ENCODE measurements around the gene SS18L1. TPM values are rescaled to one million over a fixed set of nuclear protein-coding genes. Genes with fewer than 3 reads are reported as not detected.

SS18L1 gene
- total RNA-seq, 6 donors from 2014 or later, result 12.2 to 70.8 (median 19.7) TPM

DNA sequence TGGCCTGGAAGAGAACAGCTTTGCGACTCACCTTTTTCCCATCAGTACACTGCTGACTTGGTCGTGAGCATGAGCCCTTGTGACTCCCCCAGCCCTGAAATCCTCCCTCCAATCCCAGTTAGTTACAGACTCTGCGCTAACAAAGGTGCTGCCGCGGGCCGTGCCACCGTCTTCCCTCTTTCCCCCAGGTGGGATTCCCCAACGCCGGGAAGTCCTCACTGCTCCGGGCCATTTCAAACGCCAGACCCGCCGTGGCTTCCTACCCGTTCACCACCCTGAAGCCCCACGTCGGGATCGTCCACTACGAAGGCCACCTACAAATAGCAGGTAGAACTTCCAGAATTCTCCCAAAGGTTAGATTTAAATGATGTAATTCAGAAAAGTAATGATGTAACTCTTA, 55.4 kb downstream of the SS18L1 start:
- ATAC-seq (ENCODE audit: low FRiP score in 2 of 2) (no peak), DNase-seq (peak in 1 of 2 donors; percentile 65)
- 98 to 99% methylated on average over 16 to 18 of the region's 18 CpGs for WGBS, 2 donors
- H3K9me3 ChIP-seq, result no peaks in the 10 kb centered on the region
- H3K4me3 ChIP-seq, result no peak overlapping the region
- TF ChIP-seq POLR2AphosphoS5 (IDR thresholded peaks at IDR 0.05) (no peak), POLR2A (IDR thresholded peaks at IDR 0.05) (no peak), EP300 (IDR thresholded peaks at IDR 0.05) (no peak)
- TF ChIP-seq, protein P1, sequence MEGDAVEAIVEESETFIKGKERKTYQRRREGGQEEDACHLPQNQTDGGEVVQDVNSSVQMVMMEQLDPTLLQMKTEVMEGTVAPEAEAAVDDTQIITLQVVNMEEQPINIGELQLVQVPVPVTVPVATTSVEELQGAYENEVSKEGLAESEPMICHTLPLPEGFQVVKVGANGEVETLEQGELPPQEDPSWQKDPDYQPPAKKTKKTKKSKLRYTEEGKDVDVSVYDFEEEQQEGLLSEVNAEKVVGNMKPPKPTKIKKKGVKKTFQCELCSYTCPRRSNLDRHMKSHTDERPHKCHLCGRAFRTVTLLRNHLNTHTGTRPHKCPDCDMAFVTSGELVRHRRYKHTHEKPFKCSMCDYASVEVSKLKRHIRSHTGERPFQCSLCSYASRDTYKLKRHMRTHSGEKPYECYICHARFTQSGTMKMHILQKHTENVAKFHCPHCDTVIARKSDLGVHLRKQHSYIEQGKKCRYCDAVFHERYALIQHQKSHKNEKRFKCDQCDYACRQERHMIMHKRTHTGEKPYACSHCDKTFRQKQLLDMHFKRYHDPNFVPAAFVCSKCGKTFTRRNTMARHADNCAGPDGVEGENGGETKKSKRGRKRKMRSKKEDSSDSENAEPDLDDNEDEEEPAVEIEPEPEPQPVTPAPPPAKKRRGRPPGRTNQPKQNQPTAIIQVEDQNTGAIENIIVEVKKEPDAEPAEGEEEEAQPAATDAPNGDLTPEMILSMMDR (IDR thresholded peaks at IDR 0.05), result no peak
- no peak overlapping the region for H3K27ac ChIP-seq
- peaks cover 27 to 89% (median 60%) of the 10 kb centered on the region in 4 donors for H3K36me3 ChIP-seq
- no peaks in the 10 kb centered on the region for H3K4me1 ChIP-seq
- no peaks in the 10 kb centered on the region for H3K27me3 ChIP-seq

DNA sequence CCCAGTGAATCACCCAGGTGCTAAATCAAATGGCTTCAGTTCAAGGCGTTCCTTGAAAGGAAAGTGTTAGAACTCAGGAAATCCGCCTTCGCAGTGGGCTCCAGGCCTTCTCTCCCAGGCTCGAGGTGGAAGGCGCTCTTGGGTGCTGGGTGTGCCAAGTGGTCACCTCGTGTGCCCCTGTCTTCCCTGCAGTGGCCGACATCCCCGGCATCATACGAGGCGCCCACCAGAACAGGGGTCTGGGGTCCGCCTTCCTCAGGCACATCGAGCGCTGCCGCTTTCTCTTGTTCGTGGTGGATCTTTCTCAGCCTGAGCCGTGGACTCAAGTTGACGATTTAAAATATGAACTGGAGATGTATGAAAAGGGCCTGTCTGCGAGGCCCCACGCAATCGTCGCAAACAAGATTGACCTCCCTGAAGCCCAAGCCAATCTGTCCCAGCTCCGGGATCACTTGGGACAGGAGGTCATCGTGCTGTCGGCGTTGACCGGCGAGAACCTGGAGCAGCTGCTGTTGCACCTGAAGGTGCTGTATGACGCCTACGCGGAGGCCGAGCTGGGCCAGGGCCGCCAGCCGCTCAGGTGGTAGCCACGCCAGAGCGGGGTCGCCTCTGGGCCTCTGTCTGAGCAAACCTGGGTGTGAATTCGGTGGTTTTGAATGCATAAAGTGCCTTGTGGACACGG, 57.1 kb downstream of the SS18L1 start:
- no peaks in the 10 kb centered on the region for H3K27me3 ChIP-seq
- no peak overlapping the region for H3K4me3 ChIP-seq
- H3K36me3 ChIP-seq, result peaks cover 27 to 77% (median 60%) of the 10 kb centered on the region in 4 donors
- TF ChIP-seq POLR2A (IDR thresholded peaks at IDR 0.05) (no peak), POLR2AphosphoS5 (IDR thresholded peaks at IDR 0.05) (no peak), EP300 (IDR thresholded peaks at IDR 0.05) (no peak)
- TF ChIP-seq, protein P1 (IDR thresholded peaks at IDR 0.05), result no peak
- no peak overlapping the region for H3K27ac ChIP-seq
- DNase-seq (peak in 1 of 2 donors; percentile 70), ATAC-seq (ENCODE audit: low FRiP score in 2 of 2) (no peak)
- H3K9me3 ChIP-seq, result no peaks in the 10 kb centered on the region
- H3K4me1 ChIP-seq, result no peaks in the 10 kb centered on the region
- WGBS, 2 donors, result 94 to 97% methylated on average over 21 to 38 of the region's 38 CpGs

DNA sequence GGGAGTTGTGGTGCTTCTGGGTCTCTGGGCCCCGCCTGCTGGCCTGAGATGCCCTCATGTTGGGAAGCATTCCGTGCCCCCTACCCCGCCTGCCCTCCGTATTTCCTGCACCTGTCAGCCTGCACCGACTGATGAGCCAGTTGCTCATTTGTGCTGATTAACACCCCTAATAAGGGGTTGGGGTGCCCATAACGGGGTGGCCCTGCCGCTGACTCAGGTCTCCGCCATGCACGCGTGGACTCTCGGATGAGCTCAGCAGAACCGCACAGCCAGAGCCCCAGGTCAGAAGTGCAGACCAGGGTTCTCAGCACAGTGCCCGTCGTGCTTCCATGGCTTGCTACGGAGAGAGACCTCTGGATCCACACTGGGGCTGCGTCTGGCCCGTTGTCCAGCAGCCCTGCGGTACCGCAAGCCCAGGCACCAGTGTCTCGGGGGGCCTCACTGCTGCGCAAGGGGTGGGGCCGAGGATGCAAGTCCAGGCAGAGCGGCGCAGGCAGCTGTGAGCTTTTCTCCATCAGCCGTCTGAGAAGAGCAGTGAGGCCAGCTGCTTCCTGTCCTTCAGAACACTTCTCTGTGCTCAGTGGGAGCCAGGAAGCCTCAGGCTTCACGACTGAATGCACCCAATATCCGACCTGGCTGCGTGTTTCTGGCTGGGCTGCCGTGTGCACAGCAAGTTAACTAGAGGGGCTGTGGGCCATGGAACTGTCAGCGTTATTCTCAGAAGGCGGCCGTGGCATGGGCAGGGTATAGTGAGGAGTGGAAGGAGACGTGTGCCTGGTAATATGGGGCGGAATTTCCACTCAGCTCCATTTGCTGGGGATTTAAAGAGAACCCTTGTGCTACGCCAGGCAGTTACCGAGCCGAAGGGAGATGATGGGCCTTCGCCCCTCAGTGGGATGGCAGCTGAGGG, 57.9 kb downstream of the SS18L1 start:
- WGBS, 2 donors, result 89 to 93% methylated on average over 20 to 29 of the region's 38 CpGs

DNA sequence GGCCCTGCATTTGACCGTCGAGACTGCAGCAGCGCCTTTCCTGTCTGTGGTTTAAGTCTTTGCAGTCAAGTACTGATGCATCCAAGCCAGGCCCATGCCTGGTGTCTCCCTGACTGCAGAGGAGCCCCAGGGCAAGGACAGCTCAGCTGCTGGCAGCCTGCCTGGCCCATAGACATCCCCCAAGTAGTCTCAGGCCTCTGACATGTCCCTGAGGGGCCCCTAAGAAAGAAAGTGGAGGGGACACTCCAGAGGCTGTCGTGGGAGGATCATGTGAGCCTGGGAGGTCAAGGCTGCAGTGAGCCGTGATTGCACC, 58.5 kb downstream of the SS18L1 start:
- Histone ChIP-seq H3K27ac (no peak overlapping the region), H3K4me3 (no peak overlapping the region), H3K9me3 (no peaks in the 10 kb centered on the region), H3K36me3 (peaks cover 27 to 64% (median 52%) of the 10 kb centered on the region in 4 donors), H3K4me1 (no peaks in the 10 kb centered on the region), H3K27me3 (no peaks in the 10 kb centered on the region)
- TF ChIP-seq EP300 (IDR thresholded peaks at IDR 0.05), result no peak
- TF ChIP-seq POLR2A (IDR thresholded peaks at IDR 0.05), result no peak
- TF ChIP-seq POLR2AphosphoS5 (IDR thresholded peaks at IDR 0.05), result no peak
- TF ChIP-seq, protein P1 (IDR thresholded peaks at IDR 0.05), result no peak
- DNase-seq (no peak), ATAC-seq (ENCODE audit: low FRiP score in 2 of 2) (no peak)
- 75 to 96% methylated on average over 2 to 5 of the region's 5 CpGs for WGBS, 2 donors

More for the DNA sequence above, 57.9 kb downstream of the SS18L1 start:
- Histone ChIP-seq H3K4me1 (no peaks in the 10 kb centered on the region), H3K27me3 (no peaks in the 10 kb centered on the region), H3K4me3 (no peak overlapping the region), H3K36me3 (peaks cover 27 to 69% (median 56%) of the 10 kb centered on the region in 4 donors), H3K9me3 (no peaks in the 10 kb centered on the region), H3K27ac (no peak overlapping the region)
- DNase-seq (peak in 1 of 2 donors; percentile 64), ATAC-seq (ENCODE audit: low FRiP score in 2 of 2) (no peak)
- TF ChIP-seq POLR2AphosphoS5 (IDR thresholded peaks at IDR 0.05) (no peak), EP300 (IDR thresholded peaks at IDR 0.05) (no peak), POLR2A (IDR thresholded peaks at IDR 0.05) (no peak)
- TF ChIP-seq, protein P1 (IDR thresholded peaks at IDR 0.05), result no peak

All from upper lobe of left lung (tissue), 6 donors.